Gastroesophageal sphincter (tissue), 3 donors: ENCODE measurements around the gene ARHGEF19.

Source experiments
- POLR2AphosphoS5 ChIP-seq: sonication (generic); formaldehyde crosslinking; IDR thresholded peaks from one replicate; pipeline ENCODE4 v1.6.1; 2017; ENCODE audit warnings: antibody characterized with exemption
- TF ChIP-seq, protein P1 (sequence below), 4 experiments: fragments of 200-600 bp in 2 of 4; fragments of 450-650 bp in 2 of 4; sonication (generic) in 1 of 4; IDR thresholded peaks; one replicate each; pipeline ENCODE4 v1.5.1; 2017 to 2019; ENCODE audit warnings: antibody characterized with exemption in 4 of 4, mild to moderate bottlenecking in 2 of 4, moderate library complexity in 2 of 4

GRCh38 chr1:16150508-16150907 is 61.9 kb downstream of the ARHGEF19 start:
- TF ChIP-seq, protein P1, sequence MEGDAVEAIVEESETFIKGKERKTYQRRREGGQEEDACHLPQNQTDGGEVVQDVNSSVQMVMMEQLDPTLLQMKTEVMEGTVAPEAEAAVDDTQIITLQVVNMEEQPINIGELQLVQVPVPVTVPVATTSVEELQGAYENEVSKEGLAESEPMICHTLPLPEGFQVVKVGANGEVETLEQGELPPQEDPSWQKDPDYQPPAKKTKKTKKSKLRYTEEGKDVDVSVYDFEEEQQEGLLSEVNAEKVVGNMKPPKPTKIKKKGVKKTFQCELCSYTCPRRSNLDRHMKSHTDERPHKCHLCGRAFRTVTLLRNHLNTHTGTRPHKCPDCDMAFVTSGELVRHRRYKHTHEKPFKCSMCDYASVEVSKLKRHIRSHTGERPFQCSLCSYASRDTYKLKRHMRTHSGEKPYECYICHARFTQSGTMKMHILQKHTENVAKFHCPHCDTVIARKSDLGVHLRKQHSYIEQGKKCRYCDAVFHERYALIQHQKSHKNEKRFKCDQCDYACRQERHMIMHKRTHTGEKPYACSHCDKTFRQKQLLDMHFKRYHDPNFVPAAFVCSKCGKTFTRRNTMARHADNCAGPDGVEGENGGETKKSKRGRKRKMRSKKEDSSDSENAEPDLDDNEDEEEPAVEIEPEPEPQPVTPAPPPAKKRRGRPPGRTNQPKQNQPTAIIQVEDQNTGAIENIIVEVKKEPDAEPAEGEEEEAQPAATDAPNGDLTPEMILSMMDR (IDR thresholded peaks at IDR 0.05): no peak
- no peak for TF ChIP-seq POLR2AphosphoS5
